ENCODE measurements around the gene ST14.

DNA sequence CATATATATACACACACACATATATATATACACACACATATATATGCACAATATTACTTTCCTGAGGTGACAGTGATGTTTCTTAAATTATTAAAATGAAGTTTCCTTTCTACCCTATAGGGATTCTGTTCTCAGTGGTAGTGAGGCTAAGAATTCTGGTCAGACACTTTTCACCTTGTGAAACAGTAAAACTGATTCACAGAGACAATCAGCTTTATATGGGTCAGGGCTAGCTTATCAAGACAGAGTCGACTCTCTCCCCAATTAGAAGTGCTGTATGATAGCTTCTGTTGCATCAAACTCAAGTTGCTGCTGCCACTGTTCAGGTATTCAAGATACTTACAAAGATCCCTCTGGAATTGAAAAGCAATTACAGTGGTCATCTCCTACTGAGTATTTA is 86.7 kb downstream of the ST14 start:
- TF ChIP-seq IRF2 (CRISPR knock-in tag; IDR thresholded peaks at IDR 0.05; ENCODE audit: borderline replicate concordance, low read depth) (no peak), SMAD4 (CRISPR knock-in tag; IDR thresholded peaks at IDR 0.05) (no peak), TEAD4 (CRISPR knock-in tag; IDR thresholded peaks at IDR 0.05) (no peak)
- TF ChIP-seq, protein P1, sequence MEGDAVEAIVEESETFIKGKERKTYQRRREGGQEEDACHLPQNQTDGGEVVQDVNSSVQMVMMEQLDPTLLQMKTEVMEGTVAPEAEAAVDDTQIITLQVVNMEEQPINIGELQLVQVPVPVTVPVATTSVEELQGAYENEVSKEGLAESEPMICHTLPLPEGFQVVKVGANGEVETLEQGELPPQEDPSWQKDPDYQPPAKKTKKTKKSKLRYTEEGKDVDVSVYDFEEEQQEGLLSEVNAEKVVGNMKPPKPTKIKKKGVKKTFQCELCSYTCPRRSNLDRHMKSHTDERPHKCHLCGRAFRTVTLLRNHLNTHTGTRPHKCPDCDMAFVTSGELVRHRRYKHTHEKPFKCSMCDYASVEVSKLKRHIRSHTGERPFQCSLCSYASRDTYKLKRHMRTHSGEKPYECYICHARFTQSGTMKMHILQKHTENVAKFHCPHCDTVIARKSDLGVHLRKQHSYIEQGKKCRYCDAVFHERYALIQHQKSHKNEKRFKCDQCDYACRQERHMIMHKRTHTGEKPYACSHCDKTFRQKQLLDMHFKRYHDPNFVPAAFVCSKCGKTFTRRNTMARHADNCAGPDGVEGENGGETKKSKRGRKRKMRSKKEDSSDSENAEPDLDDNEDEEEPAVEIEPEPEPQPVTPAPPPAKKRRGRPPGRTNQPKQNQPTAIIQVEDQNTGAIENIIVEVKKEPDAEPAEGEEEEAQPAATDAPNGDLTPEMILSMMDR (IDR thresholded peaks at IDR 0.05), result no peak
- TF ChIP-seq, protein P2, sequence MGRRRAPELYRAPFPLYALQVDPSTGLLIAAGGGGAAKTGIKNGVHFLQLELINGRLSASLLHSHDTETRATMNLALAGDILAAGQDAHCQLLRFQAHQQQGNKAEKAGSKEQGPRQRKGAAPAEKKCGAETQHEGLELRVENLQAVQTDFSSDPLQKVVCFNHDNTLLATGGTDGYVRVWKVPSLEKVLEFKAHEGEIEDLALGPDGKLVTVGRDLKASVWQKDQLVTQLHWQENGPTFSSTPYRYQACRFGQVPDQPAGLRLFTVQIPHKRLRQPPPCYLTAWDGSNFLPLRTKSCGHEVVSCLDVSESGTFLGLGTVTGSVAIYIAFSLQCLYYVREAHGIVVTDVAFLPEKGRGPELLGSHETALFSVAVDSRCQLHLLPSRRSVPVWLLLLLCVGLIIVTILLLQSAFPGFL (CRISPR knock-in tag; IDR thresholded peaks at IDR 0.05; ENCODE audit: borderline replicate concordance), result no peak
- TF ChIP-seq, protein P3, sequence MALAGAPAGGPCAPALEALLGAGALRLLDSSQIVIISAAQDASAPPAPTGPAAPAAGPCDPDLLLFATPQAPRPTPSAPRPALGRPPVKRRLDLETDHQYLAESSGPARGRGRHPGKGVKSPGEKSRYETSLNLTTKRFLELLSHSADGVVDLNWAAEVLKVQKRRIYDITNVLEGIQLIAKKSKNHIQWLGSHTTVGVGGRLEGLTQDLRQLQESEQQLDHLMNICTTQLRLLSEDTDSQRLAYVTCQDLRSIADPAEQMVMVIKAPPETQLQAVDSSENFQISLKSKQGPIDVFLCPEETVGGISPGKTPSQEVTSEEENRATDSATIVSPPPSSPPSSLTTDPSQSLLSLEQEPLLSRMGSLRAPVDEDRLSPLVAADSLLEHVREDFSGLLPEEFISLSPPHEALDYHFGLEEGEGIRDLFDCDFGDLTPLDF (CRISPR knock-in tag; IDR thresholded peaks at IDR 0.05), result no peak
- TF ChIP-seq, protein P4, sequence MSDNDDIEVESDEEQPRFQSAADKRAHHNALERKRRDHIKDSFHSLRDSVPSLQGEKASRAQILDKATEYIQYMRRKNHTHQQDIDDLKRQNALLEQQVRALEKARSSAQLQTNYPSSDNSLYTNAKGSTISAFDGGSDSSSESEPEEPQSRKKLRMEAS (CRISPR knock-in tag; IDR thresholded peaks at IDR 0.05), result no peak
